HTR-8/SVneo (cell line): ENCODE measurements around the gene DNAJA4.
"Not testable (repeated sequence)": the region's sequence is repeated elsewhere in the genome, so short reads cannot be mapped to it uniquely, and the experiment has no call there.

Experiments used
- DNase-seq: peaks from one replicate; pipeline ENCODE4 v3.0.0; 2011; ENCODE audit warnings: low spot score, mixed read lengths; ENCODE audit not compliant: insufficient read length
- FAIRE-seq: peaks from 2 replicates; lab custom pipeline; 2011; peaks lifted over from hg19 to GRCh38; lab: Jason Lieb, UNC

DNAJA4 gene

DNA sequence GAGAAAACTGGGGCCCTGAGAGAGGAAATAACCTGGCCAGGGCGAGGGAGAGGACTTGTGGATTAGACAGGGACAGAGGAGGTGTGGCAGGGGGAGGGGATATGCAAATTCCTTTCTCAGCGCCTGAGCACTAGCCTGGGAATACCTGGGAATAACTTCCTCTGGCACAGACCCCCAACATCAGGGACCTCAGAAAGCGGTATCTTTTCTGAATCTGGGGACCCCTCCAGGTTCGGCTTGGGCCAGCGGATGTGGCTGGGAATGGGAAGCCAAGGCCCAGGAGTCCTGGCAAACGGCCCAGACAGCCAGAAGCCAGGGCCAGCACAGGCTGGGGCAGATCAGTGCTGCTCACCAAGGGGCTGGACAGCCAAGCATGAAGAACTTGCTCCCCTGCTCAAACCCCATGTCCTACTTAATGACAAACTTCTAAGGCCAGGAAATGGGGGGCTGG lies 20.8 kb upstream of the DNAJA4 start:
- FAIRE-seq: no peak
- no peak for DNase-seq

- DNase-seq (no peak), FAIRE-seq (no peak)
Observed at GRCh38 chr15:78244101-78244500, 20.3 kb upstream of the DNAJA4 start.

DNA sequence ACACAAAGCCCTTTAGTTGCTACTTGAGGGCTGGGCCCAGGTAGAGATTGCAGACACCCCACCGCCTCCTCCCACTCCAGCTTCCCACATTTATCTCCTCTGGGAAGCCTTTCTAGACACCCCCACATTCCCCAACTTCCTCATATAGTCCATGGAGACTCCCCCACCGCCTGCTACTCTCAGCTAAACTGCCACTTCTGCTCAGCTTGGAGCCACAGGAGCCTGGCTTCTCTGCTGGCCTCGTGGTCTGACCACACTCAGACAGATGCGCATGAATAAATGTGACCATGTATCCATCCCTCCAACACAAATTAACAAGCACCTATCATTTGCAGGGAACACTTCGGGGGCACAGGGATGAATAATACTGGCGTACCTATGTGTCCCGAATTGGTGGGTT lies 19.5 kb upstream of the DNAJA4 start:
- DNase-seq (no peak), FAIRE-seq (no peak)

DNA sequence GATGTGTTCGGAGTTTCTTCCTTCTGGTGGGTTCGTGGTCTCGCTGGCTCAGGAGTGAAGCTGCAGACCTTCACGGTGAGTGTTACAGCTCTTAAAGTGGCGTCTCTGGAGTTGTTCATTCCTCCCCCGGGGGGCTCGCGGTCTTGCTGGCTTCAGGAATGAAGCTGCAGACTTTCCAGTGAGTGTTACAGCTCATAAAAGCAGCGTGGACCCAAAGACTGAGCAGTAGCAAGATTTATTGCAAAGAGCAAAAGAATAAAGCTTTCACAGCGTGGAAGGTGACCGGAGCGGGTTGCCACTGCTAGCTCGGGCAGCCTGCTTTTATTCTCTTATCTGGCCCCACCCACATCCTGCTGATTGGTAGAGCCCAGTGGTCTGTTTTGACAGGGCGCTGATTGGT lies 19.0 kb upstream of the DNAJA4 start:
- not testable (repeated sequence) for FAIRE-seq, DNase-seq

- not testable (repeated sequence) for DNase-seq, FAIRE-seq
Observed at GRCh38 chr15:78245976-78246620, 18.3 kb upstream of the DNAJA4 start.

DNA sequence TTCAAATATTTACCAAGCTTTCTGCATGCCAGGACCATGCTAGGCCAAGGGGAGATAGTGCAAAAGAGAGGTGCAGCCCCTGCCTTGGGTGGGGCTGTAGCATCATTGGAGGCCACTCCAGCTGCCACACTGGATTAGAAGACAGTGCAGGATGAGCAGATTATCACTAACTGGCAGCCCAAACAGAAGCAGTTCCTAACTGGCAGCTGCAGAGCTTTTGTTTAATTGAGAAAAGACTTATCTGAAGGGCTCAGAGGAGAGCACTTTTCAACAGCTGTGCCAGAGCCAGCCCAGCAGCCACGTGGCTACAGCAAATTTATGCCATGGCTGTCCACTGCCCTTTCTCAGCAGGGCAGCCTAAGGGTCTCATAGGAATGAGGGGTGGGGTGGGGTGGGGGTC lies 16.5 kb upstream of the DNAJA4 start:
- no peak for DNase-seq
- no peak for FAIRE-seq

DNA sequence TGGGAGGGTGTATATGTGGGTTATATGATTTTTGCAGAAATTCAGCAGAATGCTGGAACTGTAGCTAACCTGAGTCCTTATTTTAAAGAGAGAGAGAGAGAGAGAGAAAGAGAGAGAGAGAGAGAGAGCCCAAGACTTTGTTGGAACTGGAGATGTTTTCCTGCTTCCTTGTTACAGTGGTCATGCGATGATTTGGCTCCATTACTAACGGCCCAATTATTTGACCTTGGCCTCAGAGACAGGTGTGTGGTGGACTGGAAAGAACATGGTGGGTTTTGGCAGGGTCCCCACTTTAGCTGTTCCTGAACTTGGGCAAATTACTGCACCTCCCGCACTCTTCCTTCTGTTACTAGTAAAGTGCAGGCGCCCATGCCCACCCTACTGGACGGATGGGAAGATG lies 15.2 kb upstream of the DNAJA4 start:
- DNase-seq: no peak
- no peak for FAIRE-seq

GRCh38 chr15:78251136-78251535 lies 13.2 kb upstream of the DNAJA4 start:
- no peak for FAIRE-seq
- no peak for DNase-seq

DNA sequence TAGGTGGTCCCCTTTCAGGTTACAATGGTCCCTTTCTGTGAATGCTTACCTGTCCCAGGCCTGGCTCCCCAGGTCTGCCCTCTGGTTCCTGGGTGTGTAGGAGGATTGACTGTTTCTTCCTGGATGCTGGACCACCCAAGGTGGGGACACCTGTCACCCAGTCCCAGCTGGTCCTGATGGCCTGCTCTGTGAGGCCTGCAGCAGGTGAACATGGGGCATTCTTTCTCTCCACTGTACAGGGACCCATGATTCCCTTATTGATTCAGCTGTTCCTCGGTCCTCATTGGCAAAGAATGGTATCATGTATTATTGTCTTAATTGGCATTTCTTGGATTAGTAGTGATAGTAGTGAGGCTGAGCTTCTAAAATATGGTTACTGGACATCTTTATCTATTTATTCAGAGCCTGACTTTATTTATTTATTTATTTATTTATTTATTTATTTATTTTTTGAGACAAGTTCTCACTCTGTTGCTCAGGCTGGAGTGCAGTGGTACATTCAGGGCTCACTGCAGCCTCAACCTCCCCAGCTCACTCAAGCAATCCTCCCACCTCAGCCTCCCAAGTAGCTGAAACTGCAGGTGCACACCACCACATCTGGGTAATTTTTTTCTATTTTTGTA lies 8.8 kb upstream of the DNAJA4 start:
- FAIRE-seq (no peak), DNase-seq (no peak)

GRCh38 chr15:78256044-78256437 lies 8.3 kb upstream of the DNAJA4 start:
- DNase-seq: no peak
- no peak for FAIRE-seq

DNA sequence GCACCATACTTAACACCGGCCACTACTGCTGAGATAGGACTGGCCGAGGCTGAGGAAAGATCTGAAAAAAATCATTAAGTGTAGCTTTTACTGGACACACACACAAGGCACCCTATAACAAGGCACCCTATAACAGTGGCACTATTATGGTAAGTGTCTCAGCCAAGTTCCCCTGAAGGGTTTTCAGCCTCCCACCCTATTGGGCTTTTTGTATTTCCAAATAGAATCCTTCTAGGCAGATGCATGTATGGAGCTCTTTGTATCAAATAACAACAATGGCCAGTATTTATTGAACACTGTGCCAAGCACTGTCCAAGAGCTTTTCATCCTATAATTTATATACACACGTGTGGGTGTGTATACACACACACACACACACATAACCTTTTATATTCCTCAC lies 6.7 kb upstream of the DNAJA4 start:
- no peak for FAIRE-seq
- no peak for DNase-seq

DNA sequence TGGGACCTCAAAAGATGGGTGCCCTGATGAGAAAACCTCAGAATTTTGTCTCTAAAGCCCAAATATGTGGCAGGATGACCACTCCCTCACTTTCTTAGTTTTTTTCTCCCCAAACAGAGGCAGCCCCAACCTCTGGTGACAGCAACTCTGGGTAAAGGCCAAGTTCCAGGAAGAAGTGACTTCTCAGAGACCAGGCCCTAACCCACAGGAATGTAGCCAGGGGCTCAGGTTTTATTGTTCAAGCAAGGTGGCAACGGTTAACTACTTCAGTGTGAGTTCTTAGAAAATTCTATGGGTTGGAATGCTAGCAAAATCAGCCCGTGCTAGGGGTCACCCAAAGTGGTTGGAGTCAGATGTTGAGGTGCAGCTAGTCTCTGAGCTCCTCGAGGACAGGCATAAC lies 5.1 kb upstream of the DNAJA4 start:
- DNase-seq (no peak), FAIRE-seq (no peak)

DNA sequence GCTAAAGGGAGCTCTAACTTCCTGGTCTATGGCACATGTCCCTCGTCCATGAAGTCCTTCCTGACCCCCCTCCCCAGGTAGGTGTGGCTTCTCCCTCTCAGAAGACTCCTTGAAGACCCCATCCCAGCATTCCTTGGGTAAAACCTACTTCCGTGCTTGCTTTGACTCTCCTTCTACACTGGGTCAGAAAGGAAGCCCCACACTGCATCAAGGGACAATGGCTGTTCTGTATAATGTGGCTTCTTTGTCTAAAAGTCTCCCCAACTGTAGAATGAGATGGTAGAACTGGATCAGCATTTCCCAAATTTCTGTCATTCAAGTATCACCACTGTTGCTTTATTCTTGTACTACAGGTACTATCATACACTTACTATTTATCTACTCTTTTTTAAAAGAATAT lies 3.9 kb upstream of the DNAJA4 start:
- DNase-seq (no peak), FAIRE-seq (no peak)

GRCh38 chr15:78261062-78261461 lies 3.3 kb upstream of the DNAJA4 start:
- no peak for FAIRE-seq
- no peak for DNase-seq

DNA sequence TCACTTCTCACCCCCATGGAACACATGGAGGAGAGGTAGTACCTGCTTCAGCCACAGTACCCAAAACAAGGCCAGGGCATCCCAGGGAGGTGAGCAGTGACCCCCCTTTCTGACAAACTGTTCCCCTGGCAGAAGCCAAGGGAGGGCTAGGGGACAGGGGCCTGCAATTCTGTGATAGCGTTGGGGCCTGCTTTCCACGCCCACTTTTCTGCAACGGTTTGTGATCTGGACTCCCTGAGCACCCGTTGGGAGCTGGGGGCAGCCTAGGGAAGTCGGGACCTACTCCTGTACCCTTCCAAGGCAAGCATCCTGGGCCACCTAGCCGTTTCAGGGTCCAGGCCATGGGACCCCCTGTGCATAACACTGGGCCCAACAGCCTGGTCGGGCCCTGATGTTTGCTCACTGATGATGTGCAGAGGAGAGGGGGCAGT lies 996 bp upstream of the DNAJA4 start:
- no peak for FAIRE-seq
- no peak for DNase-seq

DNA sequence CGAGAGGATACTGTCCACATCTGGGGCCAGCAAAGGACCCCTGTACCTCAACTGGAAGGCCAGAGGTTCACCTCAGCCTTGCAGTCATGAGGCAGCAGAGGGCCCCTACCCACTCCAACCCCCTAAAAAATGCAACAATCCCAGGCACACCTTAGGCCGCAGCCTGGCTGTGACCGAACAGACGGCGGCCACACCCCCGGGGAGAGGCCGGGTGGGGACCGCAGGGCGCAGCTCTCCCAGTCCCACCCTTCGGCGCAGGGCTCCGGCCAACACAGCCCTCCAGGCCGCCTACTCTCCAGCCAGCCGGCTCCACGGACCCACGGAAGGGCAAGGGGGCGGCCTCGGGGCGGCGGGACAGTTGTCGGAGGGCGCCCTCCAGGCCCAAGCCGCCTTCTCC lies 457 bp upstream of the DNAJA4 start:
- DNase-seq (no peak), FAIRE-seq (no peak)

GRCh38 chr15:78265137-78265460 lies 737 bp downstream of the DNAJA4 start:
- FAIRE-seq (no peak), DNase-seq (no peak)

- DNase-seq: no peak
- FAIRE-seq: no peak
Observed at GRCh38 chr15:78265752-78266224, 1.4 kb downstream of the DNAJA4 start.

DNA sequence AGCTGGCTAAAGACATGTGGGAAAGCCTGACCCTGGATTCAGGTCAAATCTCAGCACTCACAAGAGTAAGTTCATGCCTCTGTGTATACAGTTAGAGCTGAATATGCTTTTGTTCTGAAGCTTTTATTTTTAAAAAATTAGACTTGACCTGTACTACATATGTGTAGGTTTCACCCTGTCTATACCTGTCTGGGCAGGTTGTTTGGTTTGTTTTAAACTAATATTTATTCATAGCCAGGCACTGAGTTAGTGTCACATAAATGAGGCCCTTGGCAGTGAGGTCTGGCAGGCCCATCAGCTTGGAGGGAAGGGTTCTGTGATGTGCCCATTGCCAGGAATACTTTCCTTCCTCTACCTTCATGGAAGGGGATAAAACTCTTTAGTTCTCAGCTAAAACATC lies 1.9 kb downstream of the DNAJA4 start:
- DNase-seq (no peak), FAIRE-seq (no peak)

DNA sequence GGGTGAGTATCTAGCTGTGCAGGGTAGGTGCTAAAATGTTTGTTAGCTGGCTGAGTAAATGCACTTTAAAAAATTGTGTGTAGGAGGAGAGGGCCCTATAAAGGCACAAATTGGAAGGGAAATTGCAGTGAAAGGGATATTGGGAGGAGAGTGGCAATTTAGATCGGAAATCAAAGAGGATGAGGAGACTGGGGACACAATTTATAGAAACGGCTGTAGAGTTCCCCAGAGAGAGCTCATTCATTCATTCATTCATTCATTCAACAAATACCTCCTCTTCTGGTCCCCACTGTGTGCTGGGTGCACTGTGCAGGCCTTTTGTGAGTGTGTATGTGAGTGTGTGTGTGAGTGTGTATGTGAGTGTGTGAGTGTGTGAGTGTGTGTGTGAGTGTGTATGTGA lies 2.4 kb downstream of the DNAJA4 start:
- FAIRE-seq (no peak), DNase-seq (no peak)

- FAIRE-seq (no peak), DNase-seq (no peak)
Observed at GRCh38 chr15:78272316-78272715, 8.0 kb downstream of the DNAJA4 start.

- DNase-seq (no peak), FAIRE-seq (no peak)
Observed at GRCh38 chr15:78272776-78273175, 8.4 kb downstream of the DNAJA4 start.
